GM23338 (cell line): ENCODE results near the gene TNIP2. TPM values are rescaled to one million over a fixed set of nuclear protein-coding genes. Genes with fewer than 3 reads are reported as not detected.

Source experiments
- JUNB ChIP-seq: IDR thresholded peaks from one replicate; pipeline ENCODE4 v1.6.1; 2016; ENCODE audit warnings: antibody characterized with exemption; ENCODE audit not compliant: unreplicated experiment
- NANOG ChIP-seq: IDR thresholded peaks from 2 replicates; pipeline ENCODE4 v1.6.1; 2016; ENCODE audit warnings: antibody characterized with exemption, borderline replicate concordance
- STAT1 ChIP-seq: IDR thresholded peaks from one replicate; pipeline ENCODE4 v1.6.1; 2016; ENCODE audit warnings: antibody characterized with exemption; ENCODE audit not compliant: unreplicated experiment
- polyA plus RNA-seq: library from polyadenylated mRNA; unstranded; fragments of >200 nt; fragmentation: Nextera tagmentation; extraction: Ambion mirVana; gene quantifications from 2 replicates; pipeline ENCODE4 v1.2.1, GENCODE V29; 2016
- total RNA-seq: library from RNA; depleted of rRNA; stranded (reverse); fragments of >200 nt; shearing (Covaris generic); gene quantifications from 2 replicates; pipeline ENCODE4 v1.2.3, GENCODE V29; 2014; rRNA removed
- TF ChIP-seq, protein P1 (sequence below): IDR thresholded peaks from one replicate; pipeline ENCODE4 v1.6.1; 2018; ENCODE audit warnings: antibody characterized with exemption; ENCODE audit not compliant: unreplicated experiment

The TNIP2 gene
- total and polyA plus RNA-seq, 2 experiments from 2014 or later: 34.8 to 61.4 TPM

GRCh38 chr4:2691952-2692435, 64.1 kb downstream of the TNIP2 start (continued):
- TF ChIP-seq, protein P1, sequence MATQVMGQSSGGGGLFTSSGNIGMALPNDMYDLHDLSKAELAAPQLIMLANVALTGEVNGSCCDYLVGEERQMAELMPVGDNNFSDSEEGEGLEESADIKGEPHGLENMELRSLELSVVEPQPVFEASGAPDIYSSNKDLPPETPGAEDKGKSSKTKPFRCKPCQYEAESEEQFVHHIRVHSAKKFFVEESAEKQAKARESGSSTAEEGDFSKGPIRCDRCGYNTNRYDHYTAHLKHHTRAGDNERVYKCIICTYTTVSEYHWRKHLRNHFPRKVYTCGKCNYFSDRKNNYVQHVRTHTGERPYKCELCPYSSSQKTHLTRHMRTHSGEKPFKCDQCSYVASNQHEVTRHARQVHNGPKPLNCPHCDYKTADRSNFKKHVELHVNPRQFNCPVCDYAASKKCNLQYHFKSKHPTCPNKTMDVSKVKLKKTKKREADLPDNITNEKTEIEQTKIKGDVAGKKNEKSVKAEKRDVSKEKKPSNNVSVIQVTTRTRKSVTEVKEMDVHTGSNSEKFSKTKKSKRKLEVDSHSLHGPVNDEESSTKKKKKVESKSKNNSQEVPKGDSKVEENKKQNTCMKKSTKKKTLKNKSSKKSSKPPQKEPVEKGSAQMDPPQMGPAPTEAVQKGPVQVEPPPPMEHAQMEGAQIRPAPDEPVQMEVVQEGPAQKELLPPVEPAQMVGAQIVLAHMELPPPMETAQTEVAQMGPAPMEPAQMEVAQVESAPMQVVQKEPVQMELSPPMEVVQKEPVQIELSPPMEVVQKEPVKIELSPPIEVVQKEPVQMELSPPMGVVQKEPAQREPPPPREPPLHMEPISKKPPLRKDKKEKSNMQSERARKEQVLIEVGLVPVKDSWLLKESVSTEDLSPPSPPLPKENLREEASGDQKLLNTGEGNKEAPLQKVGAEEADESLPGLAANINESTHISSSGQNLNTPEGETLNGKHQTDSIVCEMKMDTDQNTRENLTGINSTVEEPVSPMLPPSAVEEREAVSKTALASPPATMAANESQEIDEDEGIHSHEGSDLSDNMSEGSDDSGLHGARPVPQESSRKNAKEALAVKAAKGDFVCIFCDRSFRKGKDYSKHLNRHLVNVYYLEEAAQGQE: no peak
- TF ChIP-seq STAT1 (no peak), NANOG (no peak), JUNB (no peak)

Other genes with a start within 250 kb of the TNIP2 start
- 20.8 and 22.9 TPM in 2 replicates for gene FAM193A, start 219.7 kb downstream of the TNIP2 start, total RNA-seq
- gene FAM193A, start 219.7 kb downstream of the TNIP2 start, polyA plus RNA-seq: 8.5 and 12.0 TPM in 2 replicates
- gene SH3BP2, start 36.7 kb upstream of the TNIP2 start, total RNA-seq: 29.9 and 43.9 TPM in 2 replicates
- 15.2 and 22.2 TPM in 2 replicates for gene SH3BP2, start 36.7 kb upstream of the TNIP2 start, polyA plus RNA-seq
- gene ADD1, start 87.5 kb upstream of the TNIP2 start, total RNA-seq: 126 and 144 TPM in 2 replicates
- gene ADD1, start 87.5 kb upstream of the TNIP2 start, polyA plus RNA-seq: 119 and 126 TPM in 2 replicates
- 24.2 and 29.9 TPM in 2 replicates for gene NOP14, start 207.1 kb upstream of the TNIP2 start, total RNA-seq
- 38.7 and 38.9 TPM in 2 replicates for gene NOP14, start 207.1 kb upstream of the TNIP2 start, polyA plus RNA-seq
- 0.82 and 1.4 TPM in 2 replicates for gene GRK4, start 207.2 kb upstream of the TNIP2 start, total RNA-seq
- gene GRK4, start 207.2 kb upstream of the TNIP2 start, polyA plus RNA-seq: 1.3 and 2.4 TPM in 2 replicates